GM21360 (cell line): ENCODE results near the gene RAPGEF3.

Experiments
- ATAC-seq: cut with Tn5 transposase; IDR thresholded peaks from one replicate; pipeline ENCODE4 v1.9.1; 2021; ENCODE audit warnings: mild to moderate bottlenecking, moderate library complexity; ENCODE audit not compliant: unreplicated experiment

Gene RAPGEF3

GRCh38 chr12:47777741-47778558 lies 19.3 kb upstream of the RAPGEF3 start:
- no peak for ATAC-seq

- no peak for ATAC-seq
Measured at GRCh38 chr12:47777151-47777550, 18.5 kb upstream of the RAPGEF3 start.

- ATAC-seq, result no peak
Measured at GRCh38 chr12:47776471-47777143, 17.9 kb upstream of the RAPGEF3 start.

- no peak for ATAC-seq
Measured at GRCh38 chr12:47775100-47775911, 16.6 kb upstream of the RAPGEF3 start.

- no peak for ATAC-seq
Measured at GRCh38 chr12:47774663-47775062, 16.0 kb upstream of the RAPGEF3 start.

GRCh38 chr12:47773858-47774580 lies 15.3 kb upstream of the RAPGEF3 start:
- ATAC-seq, result no peak

- peak; percentile 82 for ATAC-seq
Measured at GRCh38 chr12:47773062-47773857, 14.6 kb upstream of the RAPGEF3 start, which contains the start of gene SLC48A1. Gene SLC48A1 (plus strand): TSS chr12:47773238. CDS start chr12:47773305, 67 bp downstream.

GRCh38 chr12:47772738-47773061 lies 14.0 kb upstream of the RAPGEF3 start:
- no peak for ATAC-seq

GRCh38 chr12:47772094-47772660 lies 13.5 kb upstream of the RAPGEF3 start:
- ATAC-seq, result no peak

GRCh38 chr12:47771304-47771703 lies 12.6 kb upstream of the RAPGEF3 start:
- ATAC-seq, result no peak

- ATAC-seq, result no peak
Measured at GRCh38 chr12:47770086-47770726, 11.5 kb upstream of the RAPGEF3 start.

- ATAC-seq, result no peak
Measured at GRCh38 chr12:47769234-47770085, 10.8 kb upstream of the RAPGEF3 start.

GRCh38 chr12:47768323-47768811 lies 9.7 kb upstream of the RAPGEF3 start:
- no peak for ATAC-seq

- ATAC-seq, result no peak
Measured at GRCh38 chr12:47767216-47767724, 8.6 kb upstream of the RAPGEF3 start.

GRCh38 chr12:47766502-47767215 lies 8.0 kb upstream of the RAPGEF3 start:
- ATAC-seq, result no peak

GRCh38 chr12:47763481-47764346 lies 5.0 kb upstream of the RAPGEF3 start:
- ATAC-seq, result no peak
